ENCODE data around the gene DIDO1.

Gene DIDO1

DNA sequence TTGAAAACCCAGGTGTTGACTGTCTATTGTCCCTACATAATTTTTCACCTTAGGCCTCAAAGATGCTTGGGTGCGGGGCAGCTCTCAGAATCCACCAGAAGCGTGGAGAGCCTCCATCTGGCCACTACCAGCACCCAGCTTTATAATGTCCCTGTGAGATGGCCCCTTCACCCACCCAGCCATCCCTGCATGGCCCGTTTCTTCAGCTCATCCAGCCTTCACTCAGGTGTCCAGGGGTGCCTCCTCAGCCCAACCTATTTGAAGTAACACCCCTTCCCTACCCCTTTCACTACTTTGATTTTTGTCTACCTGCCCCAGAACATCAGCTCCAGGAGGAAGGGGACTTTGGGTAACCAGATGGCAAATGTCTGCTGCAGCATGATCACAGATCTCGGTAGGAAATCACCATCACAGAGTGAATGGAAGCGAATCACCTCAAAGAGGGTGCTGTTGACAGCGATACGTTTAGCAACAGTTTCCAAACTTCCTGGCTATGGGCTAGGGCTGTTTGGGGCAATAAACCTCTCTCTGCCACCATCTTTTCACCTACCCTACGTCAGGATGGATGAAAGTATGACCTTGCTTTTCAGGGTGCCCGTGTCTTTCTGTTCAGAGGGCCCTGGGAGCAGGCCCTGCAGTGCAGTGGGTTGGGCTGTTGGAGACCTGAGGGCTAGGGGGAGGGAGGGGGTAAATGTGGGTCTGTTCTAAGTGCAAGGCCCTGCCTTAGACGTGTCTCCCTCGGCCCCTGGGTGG is 25.0 kb upstream of the DIDO1 start:
- no peak for DNase-seq (ENCODE audit: low read depth, low spot score)

DNA sequence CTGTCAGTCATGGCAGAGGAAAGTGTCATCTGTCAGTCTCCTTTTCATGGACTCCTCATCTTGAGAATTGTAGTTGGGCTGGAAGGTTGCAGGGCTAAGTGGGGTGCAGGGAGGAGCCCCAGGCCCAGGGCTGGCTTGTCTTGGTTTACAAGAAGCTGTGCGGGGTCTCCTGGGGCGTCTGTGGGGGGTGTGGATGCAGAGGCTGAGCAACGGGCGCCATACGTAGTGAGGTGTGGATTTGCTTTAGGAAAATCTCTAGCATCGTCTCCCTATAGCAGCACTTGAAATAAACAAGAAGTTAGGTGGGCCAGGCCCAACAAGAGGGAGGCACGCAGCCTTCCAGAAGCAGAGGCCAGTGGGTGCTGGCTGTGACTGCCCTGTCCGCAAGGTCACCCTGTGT is 24.4 kb upstream of the DIDO1 start:
- DNase-seq (ENCODE audit: low read depth, low spot score) = no peak

DNA sequence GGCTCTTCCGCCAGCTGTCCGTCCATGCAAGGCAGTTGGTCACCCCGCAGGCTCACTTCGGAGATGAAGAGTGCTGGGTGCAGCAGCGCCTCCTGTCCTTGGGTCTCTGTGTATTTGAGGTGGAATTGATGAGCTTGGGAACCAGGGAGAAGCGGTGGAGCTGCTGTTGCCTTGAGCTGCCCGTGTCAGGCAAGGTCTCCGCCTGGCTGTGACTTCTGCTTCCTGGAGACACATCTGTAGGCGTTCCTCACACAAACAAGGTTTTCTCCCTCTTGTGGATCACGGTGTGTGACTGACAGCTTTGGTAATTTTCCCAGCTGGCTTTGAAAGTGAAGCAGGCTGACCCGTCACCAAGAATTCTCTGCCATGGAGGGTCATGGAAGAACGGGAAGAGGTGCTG is 23.7 kb upstream of the DIDO1 start:
- no peak for DNase-seq (ENCODE audit: low read depth, low spot score)

DNA sequence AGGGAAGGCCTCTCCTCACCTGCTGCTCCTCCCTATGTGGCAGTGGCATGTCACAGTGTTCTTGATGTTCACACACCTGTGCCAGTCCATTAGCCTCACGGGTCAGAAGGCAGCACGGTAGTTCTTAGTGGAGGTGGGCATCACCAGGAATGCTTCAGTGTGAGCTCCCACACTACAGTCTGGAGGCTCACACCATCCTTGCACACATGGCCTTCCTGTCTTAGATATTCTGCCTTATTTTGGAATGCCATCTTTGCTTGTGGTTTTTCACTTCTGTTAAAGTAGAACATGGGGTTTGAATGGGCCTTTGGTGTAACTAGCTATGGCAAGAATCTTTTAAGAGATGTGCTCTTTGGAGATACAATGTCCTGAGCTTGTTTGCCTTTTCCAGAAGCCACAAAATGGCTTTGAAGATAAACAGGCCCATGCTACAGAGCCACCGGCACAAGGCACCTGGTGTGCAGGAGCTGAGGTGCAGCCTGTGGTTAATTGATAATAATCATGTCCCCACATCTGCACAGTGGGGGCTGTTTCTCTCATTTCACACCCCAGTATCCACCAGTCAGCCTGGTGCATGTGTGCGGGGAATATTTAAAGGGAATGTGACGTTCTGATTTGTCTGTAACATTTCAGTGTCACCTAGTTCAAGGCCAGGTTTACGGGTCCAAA is 23.0 kb upstream of the DIDO1 start:
- DNase-seq (ENCODE audit: low read depth, low spot score) = no peak

DNA sequence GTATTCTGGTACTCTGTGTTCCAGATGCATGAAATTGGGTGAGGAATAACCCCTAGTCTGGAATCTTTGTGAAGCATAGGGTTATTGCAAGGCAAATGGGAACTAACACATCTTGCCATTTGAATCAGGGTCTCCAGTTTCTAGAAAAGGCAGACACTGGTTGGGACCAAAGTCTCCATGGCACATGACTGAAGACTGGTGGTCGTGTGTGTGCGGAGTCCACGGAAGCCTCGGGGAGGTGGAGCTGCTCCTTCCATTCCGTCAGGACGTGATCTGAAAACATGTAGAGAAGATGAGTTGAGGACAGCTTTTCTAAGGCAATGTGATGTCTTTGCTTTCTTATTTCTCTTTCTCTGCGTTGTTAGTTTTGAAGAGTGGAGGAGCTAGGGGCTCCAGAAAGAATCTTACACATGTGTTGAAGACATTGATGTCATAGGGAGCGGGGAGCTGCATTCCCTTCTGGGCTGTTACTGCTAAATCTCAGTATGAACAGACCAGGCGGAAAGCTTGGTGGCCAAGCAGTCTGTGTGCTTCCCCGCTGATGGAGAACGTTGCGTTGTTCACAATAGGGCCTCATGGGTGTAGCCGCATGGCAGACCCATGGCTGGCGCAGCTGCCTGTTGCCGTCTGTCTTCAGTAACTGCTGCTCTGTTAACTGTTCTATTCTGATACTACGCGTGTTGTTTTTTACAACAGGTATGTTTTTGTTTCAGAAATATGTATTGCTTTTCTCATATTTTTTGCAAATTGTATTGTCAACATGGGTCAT is 21.4 kb upstream of the DIDO1 start:
- DNase-seq (ENCODE audit: low read depth, low spot score) = no peak

DNA sequence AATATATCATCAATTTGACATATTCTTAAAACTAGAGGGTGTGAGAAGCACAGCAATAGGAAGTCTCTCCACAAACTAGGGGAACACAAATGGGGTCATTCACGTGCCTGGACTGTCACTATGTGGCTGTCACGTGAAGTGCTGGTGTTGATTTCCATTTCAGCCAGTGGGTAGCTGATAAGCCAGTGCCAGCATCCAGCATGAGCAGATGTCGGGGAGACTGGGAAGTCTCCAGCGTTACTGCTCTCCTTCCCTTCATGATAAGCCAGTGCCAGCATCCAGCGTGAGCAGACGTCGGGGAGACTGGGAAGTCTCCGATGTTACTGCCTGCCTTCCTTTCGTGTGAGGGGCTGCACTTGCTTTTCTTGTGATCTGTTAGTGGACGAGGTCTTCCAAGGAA is 20.6 kb upstream of the DIDO1 start:
- no peak for DNase-seq (ENCODE audit: low read depth, low spot score)

DNA sequence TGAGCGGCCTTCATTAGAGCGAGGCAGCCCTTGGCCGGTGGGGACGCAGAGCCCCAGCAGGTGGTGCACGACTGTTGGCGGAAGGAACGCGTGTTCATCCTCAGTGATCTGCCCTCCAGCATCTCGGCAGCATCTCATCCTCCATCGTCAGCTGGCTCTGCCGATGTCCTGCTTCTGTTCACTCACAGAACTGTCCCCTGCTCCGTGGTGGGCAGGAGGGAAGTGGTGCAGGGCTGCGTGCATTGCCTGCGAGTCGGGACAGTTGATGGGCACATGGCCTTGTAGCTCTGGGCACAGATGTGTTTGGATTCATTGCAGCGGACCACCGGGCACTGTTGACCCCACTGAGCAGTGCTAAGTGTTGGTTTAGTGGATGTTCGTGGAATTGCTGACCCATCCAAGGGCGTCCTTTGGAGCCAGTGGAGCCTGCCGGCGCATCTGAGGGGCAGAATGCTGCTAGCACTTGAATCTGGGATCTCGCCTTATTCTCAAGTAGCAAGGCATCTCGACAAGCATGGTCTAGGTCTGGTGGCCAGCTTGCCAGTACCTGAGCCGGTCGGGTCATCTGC is 19.6 kb upstream of the DIDO1 start:
- no peak for DNase-seq (ENCODE audit: low read depth, low spot score)

DNA sequence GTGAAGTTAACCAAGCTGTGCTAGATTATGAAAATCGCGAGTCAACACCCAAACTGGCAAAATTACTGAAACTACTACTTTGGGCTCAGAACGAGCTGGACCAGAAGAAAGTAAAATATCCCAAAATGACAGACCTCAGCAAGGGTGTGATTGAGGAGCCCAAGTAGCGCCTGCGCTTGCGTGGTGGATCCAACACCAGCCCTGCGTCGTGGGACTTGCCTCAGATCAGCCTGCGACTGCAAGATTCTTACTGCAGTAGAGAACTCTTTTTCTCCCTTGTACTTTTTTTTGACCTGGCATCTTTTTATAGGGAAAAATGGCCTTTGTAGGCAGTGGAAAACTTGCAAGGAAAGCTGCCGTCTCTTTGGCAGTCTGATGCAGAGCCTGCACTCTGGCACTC is 18.4 kb upstream of the DIDO1 start:
- no peak for DNase-seq (ENCODE audit: low read depth, low spot score)

DNA sequence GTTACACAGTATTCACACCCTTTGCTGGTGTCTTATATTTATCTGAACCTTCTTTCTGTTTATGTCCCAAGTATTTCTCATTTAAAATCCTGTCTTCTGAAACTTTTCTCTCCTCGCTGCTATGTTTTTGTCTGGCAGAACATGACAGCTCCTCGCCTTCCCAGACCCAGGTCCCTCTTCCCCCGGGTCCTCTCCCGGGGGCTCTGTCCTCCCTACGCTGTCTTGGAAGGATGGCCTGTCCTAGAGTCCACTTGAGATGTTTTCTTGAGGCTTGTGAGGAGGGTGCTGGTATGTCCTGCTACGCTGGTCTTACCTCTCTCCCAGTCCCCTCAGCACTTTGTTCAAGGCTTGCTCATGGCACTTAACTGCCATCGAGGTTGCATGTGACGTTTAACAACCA is 17.9 kb upstream of the DIDO1 start:
- DNase-seq (ENCODE audit: low read depth, low spot score) = no peak

DNA sequence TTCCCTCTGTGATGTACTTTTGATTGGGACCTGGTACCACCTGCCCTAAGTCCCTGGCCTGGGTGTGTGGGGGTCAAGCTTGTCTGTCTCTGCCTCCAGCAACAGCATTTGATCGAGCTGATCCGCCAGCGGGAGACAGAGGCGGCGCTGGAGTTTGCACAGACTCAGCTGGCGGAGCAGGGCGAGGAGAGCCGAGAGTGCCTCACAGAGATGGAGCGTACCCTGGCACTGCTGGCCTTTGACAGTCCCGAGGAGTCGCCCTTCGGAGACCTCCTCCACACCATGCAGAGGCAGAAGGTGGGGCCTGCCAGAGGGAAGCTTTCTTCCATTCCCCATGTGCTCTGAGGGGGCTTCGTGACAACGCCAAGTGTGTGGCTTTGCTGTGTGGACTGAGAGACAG is 17.1 kb upstream of the DIDO1 start:
- DNase-seq (ENCODE audit: low read depth, low spot score) = no peak

DNA sequence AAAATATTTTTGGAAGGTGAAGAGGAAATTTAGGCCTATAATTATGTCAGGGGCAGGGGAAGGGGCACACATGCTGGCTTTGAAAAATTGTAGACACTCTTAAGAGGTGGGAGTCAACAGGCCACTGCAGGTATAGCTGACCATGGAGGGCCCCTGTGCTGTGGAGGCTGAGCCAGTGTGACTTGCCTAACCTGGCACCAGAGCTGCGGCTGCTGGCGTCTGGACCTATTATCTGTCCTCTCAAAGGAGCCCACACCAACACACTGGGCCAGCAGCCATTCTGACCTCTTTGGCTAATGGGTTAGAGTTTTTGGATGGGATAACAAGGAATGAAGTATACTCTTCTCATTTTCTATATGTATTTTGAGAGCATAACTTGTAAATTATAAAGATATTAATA is 16.2 kb upstream of the DIDO1 start:
- DNase-seq (ENCODE audit: low read depth, low spot score) = no peak

DNA sequence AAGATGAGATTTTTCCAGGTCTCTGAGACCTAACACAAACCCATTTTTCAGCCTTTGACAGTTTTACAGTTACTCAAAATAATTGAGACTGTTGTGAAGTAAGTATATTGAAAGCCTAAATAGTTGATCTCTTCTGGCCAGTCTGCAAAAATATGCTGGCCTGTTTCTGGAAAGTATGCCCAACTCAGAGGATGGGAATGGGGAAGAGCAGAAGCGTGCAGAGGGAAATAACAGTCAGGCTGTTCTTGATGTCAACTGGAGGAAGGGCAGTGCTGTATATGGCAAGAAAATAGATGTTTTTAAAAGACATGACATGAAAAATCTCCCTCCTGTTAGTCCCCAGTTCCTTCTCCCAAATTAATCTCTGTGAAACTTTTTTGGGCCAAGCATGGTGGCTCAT is 15.5 kb upstream of the DIDO1 start:
- no peak for DNase-seq (ENCODE audit: low read depth, low spot score)

DNA sequence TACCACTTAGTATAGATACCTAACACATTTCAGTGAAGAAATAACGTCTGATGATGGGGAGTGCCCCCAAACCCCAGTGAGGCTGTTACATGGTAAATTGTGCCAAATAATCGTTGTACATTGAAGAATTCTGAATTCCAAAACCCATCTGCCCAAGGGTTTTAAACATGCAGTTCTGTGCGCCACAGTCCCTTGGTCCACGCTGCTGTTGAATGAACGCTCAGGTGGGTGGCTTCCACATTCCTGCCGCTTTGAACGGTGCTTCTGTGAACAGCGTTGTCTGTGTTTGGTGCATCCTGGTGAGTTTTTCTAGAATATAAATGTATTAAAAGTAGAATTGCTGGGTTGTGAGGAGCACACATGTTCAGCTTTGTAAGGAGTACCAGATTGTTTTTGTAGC is 14.6 kb upstream of the DIDO1 start:
- DNase-seq (ENCODE audit: low read depth, low spot score) = no peak

DNA sequence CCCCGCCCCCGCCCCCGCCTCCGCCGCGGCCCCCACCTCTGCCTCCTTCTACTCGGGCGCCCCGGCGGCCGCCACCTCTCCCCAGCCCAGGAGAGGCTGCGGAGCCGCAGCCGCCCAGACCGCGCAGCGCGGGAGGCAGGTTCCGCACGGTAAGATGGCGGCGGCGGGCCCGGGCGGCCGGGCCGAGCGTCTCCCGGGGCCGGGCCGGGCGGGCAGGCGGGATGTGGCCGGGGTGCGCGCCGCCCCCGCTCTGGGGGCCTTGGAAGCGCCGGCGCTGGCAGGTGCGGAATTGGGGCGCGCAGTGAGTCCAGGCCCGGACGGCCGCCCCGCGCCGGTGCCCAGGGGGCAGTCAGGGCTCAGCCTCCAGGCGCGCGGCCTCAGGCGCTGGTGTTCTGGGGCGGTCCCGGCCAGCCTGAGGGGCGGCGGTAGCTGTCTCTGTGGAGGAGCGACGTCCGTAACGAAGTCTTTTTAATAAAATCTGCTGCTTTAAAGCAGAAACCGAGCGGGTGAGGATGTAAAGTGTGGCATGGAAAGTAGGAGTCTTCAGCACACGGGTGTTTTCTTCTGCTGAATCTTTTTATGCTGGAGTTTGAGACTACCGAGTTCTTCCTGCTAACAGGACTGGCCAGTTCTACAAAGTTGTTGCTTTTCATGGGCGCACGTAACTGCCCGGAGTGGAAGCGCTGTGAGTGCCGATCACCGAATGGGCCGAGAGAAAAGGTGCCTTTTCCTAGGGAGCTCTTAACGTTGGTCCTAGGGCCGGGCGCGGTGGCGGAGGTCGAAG is 12.0 kb upstream of the DIDO1 start, which contains the start of gene GID8:
TSS of gene GID8 (plus strand) at position 43 of the 784 bp plus-strand sequence. CDS start 3,356 bp downstream, outside the sequence.
- DNase-seq (ENCODE audit: low read depth, low spot score) = no peak

DNA sequence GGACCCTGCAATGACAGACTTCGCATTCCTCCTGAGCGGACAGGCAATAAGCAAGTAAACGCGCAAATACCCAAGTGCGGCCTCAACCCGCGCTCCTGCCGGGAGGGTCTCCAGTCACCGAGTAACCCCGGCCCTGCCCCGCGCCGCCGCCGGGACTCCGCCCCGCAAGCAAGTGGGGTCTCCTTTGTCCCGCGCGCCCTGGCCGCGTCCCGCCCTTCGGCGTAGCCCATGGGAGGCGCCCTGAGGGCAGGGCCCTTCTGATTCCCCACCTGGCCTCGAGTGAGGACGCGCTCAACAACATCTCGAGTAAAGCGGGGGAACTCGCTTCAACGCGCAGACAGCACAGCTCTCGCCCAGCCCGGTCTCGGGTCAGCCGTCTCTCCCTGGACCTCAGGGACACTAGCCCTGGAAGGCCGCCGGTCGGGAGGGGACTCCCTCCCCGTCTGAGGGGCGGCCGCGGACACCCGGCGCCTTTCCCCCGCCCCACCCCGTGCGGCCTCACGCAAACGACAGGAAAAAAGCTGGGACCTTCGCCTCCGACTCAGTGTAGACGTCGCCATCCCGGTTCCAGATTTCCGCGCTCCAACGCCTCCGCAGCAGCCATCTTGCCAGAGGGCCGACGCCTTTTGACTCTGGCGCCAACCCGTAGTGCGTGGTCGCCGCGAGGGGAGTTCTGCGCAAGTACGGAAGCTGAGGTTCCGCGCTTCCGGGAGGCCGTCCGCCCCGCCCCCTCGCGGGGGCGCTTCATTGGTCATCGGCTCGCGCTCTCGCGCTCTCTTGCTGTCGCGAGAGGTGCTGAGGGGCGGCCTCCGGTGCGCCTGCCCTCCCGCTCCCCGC is 11.2 kb upstream of the DIDO1 start:
- DNase-seq (ENCODE audit: low read depth, low spot score) = peak; percentile 95

DNA sequence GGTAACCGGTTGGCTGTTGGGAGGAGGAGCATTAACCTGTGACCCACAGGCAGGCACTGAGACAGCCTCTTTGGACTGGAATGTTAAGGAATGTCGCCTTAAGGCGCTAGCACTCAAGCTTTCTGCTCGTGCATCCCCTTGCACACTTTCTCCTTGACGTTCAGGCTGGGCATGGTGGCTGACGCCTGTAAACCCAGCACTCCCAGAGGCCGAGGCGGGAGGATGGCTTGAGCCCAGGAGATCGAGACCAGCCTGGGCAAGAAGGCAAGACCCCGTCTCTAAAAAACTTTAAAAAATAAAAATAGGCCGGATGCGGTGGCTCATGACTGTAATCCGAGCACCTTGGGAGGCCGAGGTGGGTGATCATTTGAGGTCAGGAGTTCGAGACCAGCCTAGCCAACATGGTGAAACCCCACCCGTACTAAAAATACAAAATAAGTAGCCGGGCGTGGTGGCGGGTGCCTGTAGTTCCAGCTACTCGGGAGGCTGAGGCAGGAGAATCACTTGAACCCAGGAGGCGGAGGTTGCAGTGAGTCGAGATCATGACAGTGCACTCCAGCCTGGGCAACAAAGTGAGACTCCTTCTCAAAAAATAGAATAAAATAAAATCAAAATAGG is 9.8 kb upstream of the DIDO1 start:
- DNase-seq (ENCODE audit: low read depth, low spot score) = no peak

DNA sequence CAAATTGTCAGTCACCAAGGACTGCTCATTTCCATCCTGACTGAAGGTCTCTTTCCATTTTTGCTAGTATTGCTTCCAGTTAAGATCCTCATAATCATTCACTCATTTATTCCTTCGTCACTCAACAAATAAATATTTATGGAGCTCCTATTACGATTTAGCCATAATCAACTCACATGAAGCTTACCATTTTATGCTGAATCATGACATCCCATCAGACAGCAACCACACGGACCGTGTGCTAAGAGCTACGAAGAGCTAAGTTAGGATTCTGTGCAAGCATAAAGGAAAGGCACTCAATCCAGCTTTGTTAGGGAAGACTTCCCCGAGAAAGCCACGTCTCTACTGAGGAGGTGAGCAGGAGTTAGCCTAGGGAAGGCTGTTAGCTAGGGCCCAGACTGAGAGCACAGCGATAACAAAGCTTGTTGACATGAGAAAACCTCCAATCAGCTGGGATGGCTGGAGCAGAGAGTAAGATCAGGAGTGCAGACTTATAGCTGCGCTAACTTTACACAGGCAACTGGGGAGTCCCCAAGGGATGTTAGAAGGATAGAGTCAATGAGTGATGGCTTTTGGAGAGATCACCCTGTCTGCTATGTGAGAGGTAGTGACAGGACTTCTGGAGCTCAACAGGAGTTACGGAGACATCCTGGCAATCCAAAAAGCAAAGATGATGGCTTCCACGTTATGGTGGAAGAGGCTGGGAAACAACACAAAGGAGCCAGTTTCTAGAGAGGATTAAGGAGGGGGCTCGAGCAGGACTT is 9.1 kb upstream of the DIDO1 start:
- DNase-seq (ENCODE audit: low read depth, low spot score) = no peak

DNA sequence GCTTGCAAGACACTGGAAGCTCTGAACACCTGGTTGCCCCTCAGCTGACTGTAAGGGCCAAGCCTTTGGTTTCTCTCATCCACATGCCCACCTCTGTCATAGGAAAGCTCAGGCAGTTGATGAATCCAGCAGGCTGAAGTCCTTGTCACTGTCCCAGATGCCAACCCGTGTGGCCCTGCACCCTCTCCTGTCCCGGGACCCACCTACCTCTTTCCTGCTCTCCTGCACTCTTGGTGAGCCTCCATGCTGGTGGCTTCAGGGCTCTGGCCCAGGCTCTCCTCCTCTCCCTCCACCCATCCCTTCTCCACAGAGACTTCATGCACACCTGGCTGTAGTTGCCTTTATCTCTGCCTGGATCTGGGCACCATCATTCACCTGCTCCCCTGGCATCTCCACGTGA is 7.7 kb upstream of the DIDO1 start:
- DNase-seq (ENCODE audit: low read depth, low spot score) = no peak

DNA sequence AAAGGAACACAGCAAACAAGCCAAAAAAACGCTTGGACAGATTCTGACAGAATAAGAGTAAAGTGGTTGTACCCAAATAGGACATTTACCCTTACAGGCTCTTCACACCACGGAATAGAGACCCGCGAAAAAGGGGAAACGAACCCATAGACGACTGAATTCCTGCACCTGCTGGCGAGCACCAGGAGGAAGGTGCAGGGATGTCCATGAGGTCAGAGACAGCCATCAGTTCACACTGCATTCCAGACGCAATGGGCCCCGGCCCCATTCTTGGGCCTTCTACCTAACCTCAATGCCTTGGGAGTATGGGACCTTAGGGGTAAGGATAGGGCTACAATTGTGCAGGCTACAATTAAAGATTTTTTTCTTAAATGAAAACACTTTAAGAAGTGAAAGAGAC is 5.2 kb upstream of the DIDO1 start:
- no peak for DNase-seq (ENCODE audit: low read depth, low spot score)

Data from activated CD4-positive, CD25-positive, alpha-beta regulatory T cell treated with anti-CD3 and anti-CD28 coated beads, Interleukin-2, amount 50 U/mL, for 16 hours (primary cell).